GM19035 (cell line): ENCODE results near the gene RPLP2.

Source experiments
- ATAC-seq: cut with Tn5 transposase; IDR thresholded peaks from one replicate; pipeline ENCODE4 v1.9.1; 2021; ENCODE audit not compliant: unreplicated experiment

The RPLP2 gene

GRCh38 chr11:862081-862661 is 52.4 kb downstream of the RPLP2 start:
- no peak for ATAC-seq
